ENCODE data around the gene ABCF1.

Gene ABCF1

DNA sequence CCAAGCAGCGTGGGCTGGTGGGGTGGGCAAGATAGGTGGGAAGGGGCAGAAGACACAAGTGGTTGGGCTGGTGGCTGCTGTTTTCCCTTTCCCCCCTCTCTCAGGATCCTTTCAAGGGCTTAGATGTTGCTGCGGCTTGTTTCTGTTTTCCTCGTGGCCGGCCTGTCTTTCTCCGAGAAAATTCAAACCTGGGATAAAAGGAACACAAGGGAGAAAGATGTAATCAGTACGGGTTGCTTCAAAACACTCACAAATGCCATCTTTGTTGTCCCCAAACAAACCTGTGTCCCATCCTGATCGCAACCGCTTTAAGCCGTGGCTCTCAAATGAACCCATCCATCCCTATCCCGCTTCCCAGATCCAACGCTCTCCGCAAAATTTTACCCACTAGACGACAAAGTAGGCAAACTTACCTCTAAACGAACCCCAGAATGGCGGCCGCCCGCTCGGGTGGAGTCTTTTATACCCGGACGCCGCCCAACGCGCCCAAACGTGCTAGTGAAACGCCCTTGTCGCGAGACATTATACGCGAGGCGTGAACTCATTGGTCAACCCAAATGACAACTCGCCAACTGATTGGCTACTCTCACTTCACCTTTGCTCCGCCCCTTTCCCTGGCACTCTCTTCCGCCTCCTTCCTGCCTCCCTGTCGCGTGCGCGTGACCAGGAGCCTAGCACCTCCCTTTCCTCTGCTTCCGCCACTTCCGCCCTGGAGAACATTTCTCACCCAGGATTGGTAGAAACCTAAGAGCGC lies 45.7 kb downstream of the ABCF1 start, which contains the start of gene PPP1R10:
PPP1R10 (minus strand) TSS at position 433 of the 754 bp plus-strand sequence. CDS start 7,299 bp downstream, outside the sequence.
- Mint-ChIP-seq H3K4me1 (ENCODE audit: low read depth) (peaks cover 35% of the 10 kb centered on the region), H3K27ac (peak within 1 kb of the TSS; percentile 98), H3K9me3 (no peaks in the 10 kb centered on the region), H3K36me3 (ENCODE audit: low read depth) (peaks cover 43% of the 10 kb centered on the region), H3K27me3 (ENCODE audit: low read depth) (peaks cover 6% of the 10 kb centered on the region), H3K4me3 (peak within 1 kb of the TSS; percentile 95)

DNA sequence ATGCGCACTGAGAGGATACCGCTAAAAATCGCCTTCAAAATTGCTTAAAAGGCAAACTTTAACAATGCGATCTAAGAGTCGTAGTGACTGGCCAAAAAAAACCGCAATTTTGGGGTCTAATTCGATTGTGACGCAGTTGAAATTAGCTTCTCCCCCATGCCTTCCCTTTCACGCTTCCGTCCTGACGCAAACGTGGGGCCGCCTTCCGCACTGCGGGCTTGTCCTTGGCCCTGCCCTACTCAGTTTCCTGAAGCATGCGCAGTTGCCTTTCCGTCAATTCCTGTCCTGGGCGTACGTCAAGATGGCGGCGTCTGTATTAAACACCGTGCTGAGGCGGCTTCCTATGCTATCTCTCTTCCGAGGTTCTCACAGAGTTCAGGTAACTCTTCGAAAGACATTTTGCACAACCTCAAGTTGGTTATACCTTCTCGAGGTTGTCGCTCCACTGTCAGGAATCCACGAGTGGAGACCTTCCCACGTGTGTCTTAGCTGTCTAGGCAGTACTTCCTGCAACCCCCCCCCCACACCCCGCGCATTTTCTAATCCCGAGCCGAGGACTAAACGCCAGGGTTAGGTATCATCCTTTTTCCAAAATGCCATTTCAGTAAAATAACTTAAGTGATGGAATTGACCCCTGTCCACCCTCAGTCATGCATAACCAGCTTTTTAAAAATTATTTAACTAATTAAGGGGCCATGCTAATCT lies 46.5 kb downstream of the ABCF1 start, which contains the start of gene MRPS18B:
MRPS18B (plus strand) TSS at position 276 of the 705 bp plus-strand sequence; CDS start at position 302, 26 bp downstream.
- H3K4me1 Mint-ChIP-seq (ENCODE audit: low read depth), result peaks cover 32% of the 10 kb centered on the region
- H3K4me3 Mint-ChIP-seq, result peak within 1 kb of the TSS; percentile 95
- H3K27ac Mint-ChIP-seq, result peak within 1 kb of the TSS; percentile 98
- peaks cover 45% of the 10 kb centered on the region for H3K36me3 Mint-ChIP-seq (ENCODE audit: low read depth)
- no peaks in the 10 kb centered on the region for H3K9me3 Mint-ChIP-seq
- H3K27me3 Mint-ChIP-seq (ENCODE audit: low read depth), result peaks cover 6% of the 10 kb centered on the region

GRCh38 chr6:30618270-30618797 lies 47.1 kb downstream of the ABCF1 start:
- no peaks in the 10 kb centered on the region for H3K9me3 Mint-ChIP-seq
- peaks cover 29% of the 10 kb centered on the region for H3K4me1 Mint-ChIP-seq (ENCODE audit: low read depth)
- H3K36me3 Mint-ChIP-seq (ENCODE audit: low read depth), result peaks cover 47% of the 10 kb centered on the region
- peak overlapping the region; percentile 98 for H3K27ac Mint-ChIP-seq
- peaks cover 6% of the 10 kb centered on the region for H3K27me3 Mint-ChIP-seq (ENCODE audit: low read depth)
- H3K4me3 Mint-ChIP-seq, result peak overlapping the region; percentile 95

GRCh38 chr6:30619561-30619960 lies 48.3 kb downstream of the ABCF1 start:
- Mint-ChIP-seq H3K9me3 (no peaks in the 10 kb centered on the region), H3K36me3 (ENCODE audit: low read depth) (peaks cover 45% of the 10 kb centered on the region), H3K4me1 (ENCODE audit: low read depth) (peaks cover 20% of the 10 kb centered on the region), H3K4me3 (peak overlapping the region; percentile 95), H3K27ac (peak overlapping the region; percentile 98), H3K27me3 (ENCODE audit: low read depth) (peaks cover 6% of the 10 kb centered on the region)

GRCh38 chr6:30625511-30625910 lies 54.3 kb downstream of the ABCF1 start:
- H3K4me3 Mint-ChIP-seq, result no peak overlapping the region

GRCh38 chr6:30626484-30627366 lies 55.5 kb downstream of the ABCF1 start, which contains the start of gene ATAT1:
Gene ATAT1 (plus strand): TSS chr6:30626874.
- Mint-ChIP-seq H3K4me3 (peak within 1 kb of the TSS; percentile 96), H3K27me3 (ENCODE audit: low read depth) (no peaks in the 10 kb centered on the region), H3K27ac (peak within 1 kb of the TSS; percentile 98), H3K4me1 (ENCODE audit: low read depth) (peaks cover 22% of the 10 kb centered on the region), H3K36me3 (ENCODE audit: low read depth) (peaks cover 46% of the 10 kb centered on the region), H3K9me3 (no peaks in the 10 kb centered on the region)

More at GRCh38 chr6:30625511-30625910, 54.3 kb downstream of the ABCF1 start:
- peaks cover 22% of the 10 kb centered on the region for H3K4me1 Mint-ChIP-seq (ENCODE audit: low read depth)
- H3K27ac Mint-ChIP-seq, result peak overlapping the region; percentile 52
- H3K36me3 Mint-ChIP-seq (ENCODE audit: low read depth), result peaks cover 45% of the 10 kb centered on the region
- H3K27me3 Mint-ChIP-seq (ENCODE audit: low read depth), result no peaks in the 10 kb centered on the region
- H3K9me3 Mint-ChIP-seq, result no peaks in the 10 kb centered on the region

DNA sequence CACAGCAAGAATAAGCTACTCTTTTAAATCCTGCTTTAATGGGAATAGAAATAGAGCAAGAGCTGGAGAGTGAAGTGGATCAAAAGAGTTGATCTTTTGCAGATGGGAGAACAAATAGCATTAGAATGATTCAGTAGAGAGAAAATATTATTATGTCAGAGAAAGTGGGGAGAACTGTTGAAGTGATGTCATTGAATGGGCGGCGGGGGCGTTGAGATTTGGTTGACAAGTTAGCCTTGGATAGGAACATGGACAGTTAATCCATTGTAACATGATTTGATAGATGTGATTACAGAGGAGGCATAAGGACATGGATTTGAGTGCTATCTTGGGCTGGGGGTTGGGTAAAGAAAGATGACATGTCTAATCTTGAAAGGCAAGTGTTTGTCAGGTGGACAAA lies 64.6 kb downstream of the ABCF1 start:
- Mint-ChIP-seq H3K4me3 (no peak overlapping the region), H3K27me3 (ENCODE audit: low read depth) (no peaks in the 10 kb centered on the region), H3K27ac (no peak overlapping the region), H3K4me1 (ENCODE audit: low read depth) (peaks cover 5% of the 10 kb centered on the region), H3K36me3 (ENCODE audit: low read depth) (peaks cover 13% of the 10 kb centered on the region), H3K9me3 (no peaks in the 10 kb centered on the region)

DNA sequence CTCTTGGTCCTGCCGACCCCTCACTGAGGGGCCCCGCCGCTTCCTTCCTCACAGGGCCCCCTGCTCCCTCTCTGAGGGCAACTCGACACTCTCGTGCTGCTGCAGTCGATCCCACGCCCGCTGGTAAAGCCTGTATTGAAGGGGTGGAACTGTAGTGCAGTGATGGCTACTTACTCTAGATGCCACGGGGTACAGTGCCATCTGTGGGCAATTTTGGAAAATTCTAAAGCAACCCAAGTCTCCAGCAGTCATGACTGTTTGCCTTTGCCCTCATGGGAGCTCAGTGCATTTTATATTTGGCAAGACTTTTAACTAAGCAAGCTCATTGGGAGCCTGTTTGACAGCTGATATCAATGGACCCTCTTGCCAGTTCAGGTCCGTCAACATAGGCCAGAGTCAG lies 69.2 kb downstream of the ABCF1 start:
- Mint-ChIP-seq H3K4me1 (ENCODE audit: low read depth) (peaks cover 11% of the 10 kb centered on the region), H3K9me3 (no peaks in the 10 kb centered on the region), H3K36me3 (ENCODE audit: low read depth) (peaks cover 7% of the 10 kb centered on the region), H3K27me3 (ENCODE audit: low read depth) (no peaks in the 10 kb centered on the region), H3K27ac (no peak overlapping the region), H3K4me3 (no peak overlapping the region)

- no peak overlapping the region for H3K4me3 Mint-ChIP-seq
- peak overlapping the region; percentile 62 for H3K27ac Mint-ChIP-seq
- no peaks in the 10 kb centered on the region for H3K27me3 Mint-ChIP-seq (ENCODE audit: low read depth)
- peaks cover 11% of the 10 kb centered on the region for H3K36me3 Mint-ChIP-seq (ENCODE audit: low read depth)
- H3K9me3 Mint-ChIP-seq, result no peaks in the 10 kb centered on the region
- H3K4me1 Mint-ChIP-seq (ENCODE audit: low read depth), result peaks cover 11% of the 10 kb centered on the region
Measured at GRCh38 chr6:30641048-30641447, 69.8 kb downstream of the ABCF1 start.

Measured in T-helper 1 cell treated with Interleukin-12 subunit alpha and Interleukin-12 subunit beta and Interleukin-4 antibody, amounts not matched to agents 30 μg/mL and 1 μg/mL, for 36 hours (primary cell).